GM10847 (cell line): ENCODE results near the gene SOD3.

Source experiments
- POLR2A ChIP-seq: IDR thresholded peaks from 2 replicates; pipeline ENCODE4 v1.6.1; 2011; ENCODE audit not compliant: insufficient read length; ENCODE audit errors: extremely low read depth

Gene SOD3

DNA sequence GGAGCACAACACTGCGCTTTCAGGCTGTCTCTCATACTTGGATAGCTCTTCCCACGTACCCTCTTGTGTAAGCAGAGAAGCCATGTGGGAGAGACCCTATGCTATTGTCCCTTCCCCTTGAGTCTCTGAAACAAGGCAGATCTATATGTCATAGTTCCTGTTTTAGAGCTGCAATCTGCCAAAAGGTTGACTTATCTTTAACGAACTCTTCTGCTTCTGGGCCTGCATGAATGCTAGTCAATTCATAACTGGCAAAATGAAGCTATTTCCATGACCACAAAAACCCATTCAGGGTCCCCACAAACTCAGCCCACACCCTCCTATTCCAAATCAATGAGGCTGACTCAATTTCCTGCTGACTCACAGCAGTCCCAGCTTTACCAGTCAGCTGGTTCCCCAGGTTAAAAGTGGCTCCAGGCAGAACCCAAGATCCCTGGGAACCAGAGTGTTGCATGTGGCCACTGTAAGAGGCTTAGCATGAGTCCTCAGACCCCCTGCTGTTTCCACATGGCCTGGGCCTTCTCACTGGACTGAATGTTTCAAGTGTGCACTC, 25.3 kb upstream of the SOD3 start:
- no peak for TF ChIP-seq POLR2A

- TF ChIP-seq POLR2A, result no peak
These were observed 24.7 kb upstream of the SOD3 start for GRCh38 chr4:24770667-24771066.

GRCh38 chr4:24771241-24771640, 24.1 kb upstream of the SOD3 start:
- TF ChIP-seq POLR2A, result no peak

- no peak for TF ChIP-seq POLR2A
These were observed 23.2 kb upstream of the SOD3 start for GRCh38 chr4:24772061-24772705.

DNA sequence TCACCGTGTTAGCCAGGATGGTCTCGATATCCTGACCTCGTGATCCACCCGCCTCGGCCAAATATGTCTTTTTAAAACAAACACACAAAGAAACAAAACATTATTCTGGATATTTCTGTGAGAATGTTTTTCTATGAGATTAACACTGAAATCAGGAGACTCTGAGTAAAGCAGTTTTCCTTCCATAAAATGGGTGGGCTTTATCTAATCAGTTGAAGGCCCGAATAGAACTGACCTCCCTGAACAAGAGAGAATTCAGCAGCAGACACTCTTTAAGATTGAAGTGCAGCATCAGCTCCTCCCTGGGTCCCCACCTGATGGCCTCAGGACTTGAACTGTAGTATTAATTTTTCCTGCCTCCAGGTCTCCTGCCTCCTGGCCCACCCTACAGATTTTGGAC, 22.4 kb upstream of the SOD3 start:
- no peak for TF ChIP-seq POLR2A

GRCh38 chr4:24774452-24774851, 20.9 kb upstream of the SOD3 start:
- TF ChIP-seq POLR2A, result no peak

GRCh38 chr4:24775032-24775605, 20.3 kb upstream of the SOD3 start:
- TF ChIP-seq POLR2A, result no peak

DNA sequence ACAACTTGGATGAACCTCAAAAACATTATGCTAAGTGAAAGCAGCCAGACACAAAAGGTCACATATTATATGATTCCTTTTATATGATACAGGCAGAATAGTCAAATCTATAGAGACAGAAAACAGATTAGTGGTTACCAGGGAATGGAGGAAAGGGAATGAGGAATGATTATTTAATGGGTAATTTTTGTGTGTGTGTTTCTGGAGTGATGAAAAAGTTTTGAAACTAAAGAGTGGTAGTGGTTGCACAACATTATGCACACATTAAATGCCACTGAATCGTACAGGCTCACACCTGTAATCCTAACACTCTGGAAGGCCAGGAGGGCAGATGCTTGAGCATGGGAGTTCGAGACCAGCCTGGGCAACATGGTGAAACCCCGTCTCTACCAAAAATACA, 19.6 kb upstream of the SOD3 start:
- TF ChIP-seq POLR2A, result no peak

GRCh38 chr4:24777536-24778463, 17.6 kb upstream of the SOD3 start:
- TF ChIP-seq POLR2A, result no peak

DNA sequence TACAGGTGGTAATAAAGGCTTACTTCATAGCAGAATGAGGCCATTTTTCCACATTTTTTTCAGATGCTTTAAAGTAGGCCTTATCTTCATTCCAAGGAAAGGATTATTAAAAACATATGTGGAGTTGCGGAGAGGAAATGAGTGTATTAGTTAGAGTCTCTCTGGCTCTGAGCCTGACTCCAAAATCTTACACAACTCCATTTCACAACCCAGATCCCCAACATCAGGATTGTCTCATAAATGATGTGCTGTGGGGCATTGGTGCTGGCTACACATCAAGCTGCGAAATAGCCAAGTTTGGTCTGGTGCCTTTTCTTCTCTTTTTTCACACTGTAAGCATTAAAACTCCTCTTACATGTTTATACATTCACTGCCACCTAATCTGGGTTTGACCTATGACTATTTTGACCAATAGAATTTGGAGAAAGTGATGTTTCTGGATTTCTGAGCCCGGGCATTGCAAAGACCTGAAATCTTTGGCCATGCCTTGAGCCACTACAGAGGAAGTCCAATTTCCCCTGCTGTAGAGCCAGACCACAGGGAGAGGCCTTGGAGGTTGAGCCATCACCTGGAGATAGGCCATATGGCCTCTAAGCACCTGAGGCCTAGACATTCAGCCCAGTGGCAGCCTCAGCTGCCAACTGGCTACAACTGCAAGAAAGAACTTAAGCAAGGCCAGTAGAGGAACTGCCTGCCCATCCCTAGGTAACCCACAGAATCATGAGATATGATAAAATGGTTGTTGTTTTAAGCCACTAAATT, 16.7 kb upstream of the SOD3 start:
- TF ChIP-seq POLR2A, result no peak

DNA sequence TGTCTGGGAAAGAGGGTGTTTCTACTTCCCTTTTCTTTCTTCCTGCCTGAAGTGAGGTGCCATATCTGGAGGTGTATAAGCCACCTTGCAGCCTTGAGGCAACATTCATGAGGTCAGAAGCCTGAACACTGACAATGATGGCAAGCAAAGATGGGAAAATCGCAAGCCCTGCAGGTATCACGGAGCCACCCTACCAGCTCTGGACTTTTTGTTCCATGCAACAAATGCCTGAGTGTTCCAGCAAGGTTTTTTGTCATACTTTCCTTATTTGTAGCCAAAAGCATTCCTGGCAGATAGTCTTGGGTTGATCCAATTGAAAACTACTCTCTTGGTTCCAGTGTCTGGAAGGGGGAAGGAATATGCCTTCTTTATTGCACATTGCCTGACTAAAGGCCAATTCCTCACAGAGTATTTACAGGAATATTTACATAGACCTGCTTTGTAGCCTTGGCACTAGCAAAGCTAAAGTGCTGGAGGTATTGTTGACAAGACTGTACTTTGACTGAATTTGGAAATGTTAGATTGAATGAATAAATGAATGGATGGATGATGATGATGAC, 14.4 kb upstream of the SOD3 start:
- TF ChIP-seq POLR2A, result no peak

- TF ChIP-seq POLR2A, result no peak
These were observed 13.2 kb upstream of the SOD3 start for GRCh38 chr4:24781999-24782745.

DNA sequence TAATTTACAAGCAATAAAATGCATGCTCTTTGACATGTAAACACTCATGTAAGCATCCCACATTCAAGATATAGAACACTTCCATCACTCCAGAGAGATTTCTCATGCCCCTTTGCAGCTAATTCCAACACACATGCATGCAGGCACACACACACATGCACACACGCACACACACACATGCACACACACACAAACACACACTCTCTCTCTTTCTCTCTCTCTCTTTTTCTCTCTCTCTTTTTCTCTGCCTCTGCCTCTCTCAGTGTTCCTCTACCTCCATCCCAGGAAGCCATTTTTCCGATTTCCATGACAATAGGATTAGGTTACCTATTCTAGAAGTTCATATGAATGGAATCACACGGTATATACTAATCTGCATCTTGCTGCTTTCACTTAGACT, 11.9 kb upstream of the SOD3 start:
- TF ChIP-seq POLR2A, result no peak

DNA sequence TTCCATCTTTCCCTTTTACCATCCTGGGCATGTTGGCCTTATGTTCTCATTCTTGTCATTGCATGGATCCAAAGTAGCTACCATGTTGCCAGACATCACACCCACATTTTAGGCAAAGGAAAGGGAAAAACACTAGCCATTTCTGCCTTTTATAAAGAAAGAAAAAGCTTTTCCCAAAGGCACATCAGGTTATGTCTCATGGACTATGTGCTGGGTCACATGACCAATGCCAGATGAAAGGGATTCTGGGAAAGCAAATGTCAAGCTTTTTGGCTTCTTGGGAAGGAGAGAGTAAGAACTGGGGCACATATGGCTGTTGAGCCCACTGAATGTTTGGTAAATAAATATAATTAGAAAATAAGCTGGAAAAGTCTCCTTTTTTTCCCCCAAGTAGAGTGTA, 4.3 kb upstream of the SOD3 start:
- TF ChIP-seq POLR2A, result no peak
